Esophagus muscularis mucosa (tissue), 4 donors: Measurements from ENCODE around the gene RPS28.

Experiments
- EP300 ChIP-seq: sonication (generic); formaldehyde crosslinking; IDR thresholded peaks from one replicate; pipeline ENCODE4 v1.6.1; 2017; ENCODE audit warnings: antibody characterized with exemption
- POLR2A ChIP-seq: fragments of 450-650 bp; IDR thresholded peaks from one replicate; pipeline ENCODE4 v1.6.1; 2017; ENCODE audit warnings: antibody characterized with exemption, moderate library complexity, mild to moderate bottlenecking, low read depth
- TF ChIP-seq, protein P1 (sequence below), 3 experiments: fragments of 200-600 bp in 2 of 3; fragments of 450-650 bp in 1 of 3; sonication (generic) in 2 of 3; IDR thresholded peaks; one replicate each; pipeline ENCODE4 v1.5.1; 2017 to 2019; ENCODE audit warnings: antibody characterized with exemption in 3 of 3, mild to moderate bottlenecking in 2 of 3, moderate library complexity in 1 of 3

GRCh38 chr19:8363803-8364771 is 42.8 kb downstream of the RPS28 start, which contains the start of gene ANGPTL4:
- peak; percentile 83 for TF ChIP-seq POLR2A
- TF ChIP-seq, protein P1, sequence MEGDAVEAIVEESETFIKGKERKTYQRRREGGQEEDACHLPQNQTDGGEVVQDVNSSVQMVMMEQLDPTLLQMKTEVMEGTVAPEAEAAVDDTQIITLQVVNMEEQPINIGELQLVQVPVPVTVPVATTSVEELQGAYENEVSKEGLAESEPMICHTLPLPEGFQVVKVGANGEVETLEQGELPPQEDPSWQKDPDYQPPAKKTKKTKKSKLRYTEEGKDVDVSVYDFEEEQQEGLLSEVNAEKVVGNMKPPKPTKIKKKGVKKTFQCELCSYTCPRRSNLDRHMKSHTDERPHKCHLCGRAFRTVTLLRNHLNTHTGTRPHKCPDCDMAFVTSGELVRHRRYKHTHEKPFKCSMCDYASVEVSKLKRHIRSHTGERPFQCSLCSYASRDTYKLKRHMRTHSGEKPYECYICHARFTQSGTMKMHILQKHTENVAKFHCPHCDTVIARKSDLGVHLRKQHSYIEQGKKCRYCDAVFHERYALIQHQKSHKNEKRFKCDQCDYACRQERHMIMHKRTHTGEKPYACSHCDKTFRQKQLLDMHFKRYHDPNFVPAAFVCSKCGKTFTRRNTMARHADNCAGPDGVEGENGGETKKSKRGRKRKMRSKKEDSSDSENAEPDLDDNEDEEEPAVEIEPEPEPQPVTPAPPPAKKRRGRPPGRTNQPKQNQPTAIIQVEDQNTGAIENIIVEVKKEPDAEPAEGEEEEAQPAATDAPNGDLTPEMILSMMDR (IDR thresholded peaks at IDR 0.05): peak in 1 of 3 experiments; percentile 17
- no peak for TF ChIP-seq EP300
